Left kidney (tissue), 2 donors: Measurements from ENCODE around the gene TEX19. TPM values are rescaled to one million over a fixed set of nuclear protein-coding genes. Genes with fewer than 3 reads are reported as not detected.

ENCODE experiments used
- DNase-seq: peaks from one replicate; pipeline ENCODE4 v3.0.0-alpha.2; 2013
- polyA plus RNA-seq: library from polyadenylated mRNA; unstranded; fragments of 120-200 nt; gene quantifications from one replicate; pipeline ENCODE4 v1.2.1, GENCODE V29; 2013; ENCODE audit not compliant: insufficient read length

Gene TEX19
- polyA plus RNA-seq, 1 donor = not detected

GRCh38 chr17:82389379-82389778 is 30.3 kb downstream of the TEX19 start:
- no peak for DNase-seq

GRCh38 chr17:82390015-82390859 is 31.2 kb downstream of the TEX19 start:
- DNase-seq = no peak

- no peak for DNase-seq
Observed at GRCh38 chr17:82390860-82391435, 31.9 kb downstream of the TEX19 start.

GRCh38 chr17:82391496-82392066 is 32.5 kb downstream of the TEX19 start:
- no peak for DNase-seq

GRCh38 chr17:82392209-82392920 is 33.3 kb downstream of the TEX19 start:
- DNase-seq = no peak

- DNase-seq = no peak
Observed at GRCh38 chr17:82392941-82393340, 33.9 kb downstream of the TEX19 start.

- no peak for DNase-seq
Observed at GRCh38 chr17:82394278-82394677, 35.2 kb downstream of the TEX19 start.

- no peak for DNase-seq
Observed at GRCh38 chr17:82396601-82397435, 37.8 kb downstream of the TEX19 start.

GRCh38 chr17:82397449-82398335 is 38.6 kb downstream of the TEX19 start:
- DNase-seq = no peak

GRCh38 chr17:82399041-82399441 is 40.0 kb downstream of the TEX19 start:
- DNase-seq = no peak

GRCh38 chr17:82399601-82400101 is 40.6 kb downstream of the TEX19 start:
- DNase-seq = no peak

- no peak for DNase-seq
Observed at GRCh38 chr17:82400206-82400605, 41.2 kb downstream of the TEX19 start.

GRCh38 chr17:82400830-82401229 is 41.8 kb downstream of the TEX19 start:
- no peak for DNase-seq

GRCh38 chr17:82402865-82403264 is 43.8 kb downstream of the TEX19 start:
- DNase-seq = no peak

GRCh38 chr17:82403662-82404660 is 44.9 kb downstream of the TEX19 start:
- no peak for DNase-seq

GRCh38 chr17:82405051-82405450 is 46.0 kb downstream of the TEX19 start:
- DNase-seq = no peak

- no peak for DNase-seq
Observed at GRCh38 chr17:82406131-82406671, 47.2 kb downstream of the TEX19 start.

GRCh38 chr17:82407255-82407654 is 48.2 kb downstream of the TEX19 start:
- DNase-seq = no peak
